K562 (cell line): ENCODE measurements around the gene EWSR1. TPM values are rescaled to one million over a fixed set of nuclear protein-coding genes. Genes with fewer than 3 reads are reported as not detected.
A peak's percentile ranks its signal among the peaks of the same experiment; 100 is the strongest.

Source experiments
- ATF1 ChIP-seq, 2 experiments: fragments of 450-650 bp in 1 of 2; IDR thresholded peaks; 2 replicates each; pipeline ENCODE4 v1.6.1; 2016; ENCODE audit warnings: missing compliant biosample characterization in 1 of 2, missing genetic modification characterization in 1 of 2
- ATF7 ChIP-seq: fragments of 450-650 bp; IDR thresholded peaks from 2 replicates; pipeline ENCODE4 v1.7.1; 2014; ENCODE audit warnings: mild to moderate bottlenecking, moderate library complexity
- CBFA2T2 ChIP-seq: fragments of 450-650 bp; conservative IDR thresholded peaks from 2 replicates; pipeline ENCODE4 v1.6.1; 2017; ENCODE audit warnings: mild to moderate bottlenecking
- CBFA2T3 ChIP-seq: fragments of 450-650 bp; IDR thresholded peaks from 2 replicates; pipeline ENCODE4 v1.6.1; 2017
- CREM ChIP-seq: IDR thresholded peaks from 2 replicates; pipeline ENCODE4 v1.6.1; 2014; ENCODE audit warnings: antibody characterized with exemption, low read depth
- CXXC5 ChIP-seq: fragments of 250-450 bp; sonication (Bioruptor Pico); IDR thresholded peaks from 2 replicates; pipeline ENCODE4 v1.8.0; 2022; ENCODE audit warnings: inconsistent platforms, mild to moderate bottlenecking, moderate library complexity
- DPF2 ChIP-seq: fragments of 450-650 bp; IDR thresholded peaks from 2 replicates; pipeline ENCODE4 v1.6.1; 2016
- ESRRA ChIP-seq: fragments of 450-650 bp; IDR thresholded peaks from 2 replicates; pipeline ENCODE4 v1.6.1; 2014; ENCODE audit warnings: low read depth, mild to moderate bottlenecking, moderate library complexity, borderline replicate concordance
- HDAC1 ChIP-seq, 2 experiments: fragments of 450-650 bp; IDR thresholded peaks; 2 replicates each; pipeline ENCODE4 v1.6.1; 2016 to 2017; ENCODE audit warnings: inconsistent platforms in 1 of 2, mild to moderate bottlenecking in 1 of 2, moderate library complexity in 1 of 2
- KDM1A ChIP-seq, 2 experiments: fragments of 450-650 bp; IDR thresholded peaks; 2 replicates each; pipeline ENCODE4 v1.6.1; 2016; ENCODE audit warnings: mild to moderate bottlenecking in 2 of 2
- MTA2 ChIP-seq: fragments of 450-650 bp; IDR thresholded peaks from 2 replicates; pipeline ENCODE4 v1.6.1; 2016; ENCODE audit warnings: low read depth
- NR2C2 ChIP-seq, 2 experiments: fragments of 200-800 bp in 1 of 2; sonication (Bioruptor generic) in 1 of 2; sonication (generic) in 1 of 2; formaldehyde crosslinking in 1 of 2; IDR thresholded peaks; 2 replicates each; pipeline versions ENCODE4 v1.6.1 to v1.8.0; 2016 to 2022; ENCODE audit warnings: mild to moderate bottlenecking in 1 of 2, missing compliant biosample characterization in 1 of 2, missing genetic modification characterization in 1 of 2, missing genetic modification reagents in 1 of 2
- POLR2H ChIP-seq: IDR thresholded peaks from 2 replicates; pipeline ENCODE4 v1.6.1; 2016; ENCODE audit warnings: missing genetic modification characterization, low read depth, mild to moderate bottlenecking, control low read depth, missing compliant biosample characterization, moderate library complexity
- STAT5A ChIP-seq: IDR thresholded peaks from 2 replicates; pipeline ENCODE4 v1.6.1; 2012; ENCODE audit warnings: low read length, inconsistent platforms, borderline replicate concordance
- TCF3 ChIP-seq: sonication (generic); formaldehyde crosslinking; IDR thresholded peaks from 2 replicates; pipeline ENCODE4 v1.4.0; 2020; ENCODE audit warnings: mild to moderate bottlenecking, missing genetic modification reagents
- TEAD1 ChIP-seq, 2 experiments: fragments of 450-650 bp in 1 of 2; sonication (generic) in 1 of 2; formaldehyde crosslinking; IDR thresholded peaks; 2 replicates each; pipeline versions ENCODE4 v1.4.0 to v1.8.0; 2020 to 2022; ENCODE audit warnings: mild to moderate bottlenecking in 2 of 2, missing genetic modification reagents in 1 of 2
- ZNF24 ChIP-seq: fragments of 450-650 bp; IDR thresholded peaks from 2 replicates; pipeline ENCODE4 v1.6.1; 2016
- polyA plus RNA-seq, 8 experiments: library from polyadenylated mRNA; depleted of rRNA in 4 of 8; stranded (reverse) in 5 of 8; unstranded in 3 of 8; fragments of >200 nt; fragmentation: Nextera tagmentation in 2 of 8; fragmentation: Illumina TruSeq in 1 of 8; extraction: Ambion mirVana in 2 of 8; extraction: Trizol in 1 of 8; gene quantifications; 2 replicates each; pipeline versions ENCODE4 v1.2.1 to v1.2.3, GENCODE V29; 2011 to 2014; ENCODE audit warnings: inconsistent platforms in 1 of 8, missing spikeins in 1 of 8
- total RNA-seq, 7 experiments: library from RNA; depleted of rRNA in 6 of 7; stranded (reverse); fragments of >200 nt in 6 of 7; fragmentation: Illumina TruSeq in 2 of 7; extraction: Trizol in 2 of 7; gene quantifications; 2 replicates each; pipeline versions ENCODE4 v1.2.1 to v1.2.3, GENCODE V29; 2011 to 2021; ENCODE audit warnings: low replicate concordance in 1 of 7
- TF ChIP-seq, protein P1 (sequence below): sonication (generic); formaldehyde crosslinking; IDR thresholded peaks from 2 replicates; pipeline ENCODE4 v1.8.1; 2023; ENCODE audit warnings: mild to moderate bottlenecking, missing genetic modification reagents
- TF ChIP-seq, protein P2 (sequence below): fragments of 450-650 bp; IDR thresholded peaks from 2 replicates; pipeline ENCODE4 v1.6.1; 2016

The EWSR1 gene
- total and polyA plus RNA-seq, 9 of the 15 experiments (the other 6 are each of a cell fraction or from before 2014, with no cell fraction given): 83.3 to 450 (median 239) TPM

DNA sequence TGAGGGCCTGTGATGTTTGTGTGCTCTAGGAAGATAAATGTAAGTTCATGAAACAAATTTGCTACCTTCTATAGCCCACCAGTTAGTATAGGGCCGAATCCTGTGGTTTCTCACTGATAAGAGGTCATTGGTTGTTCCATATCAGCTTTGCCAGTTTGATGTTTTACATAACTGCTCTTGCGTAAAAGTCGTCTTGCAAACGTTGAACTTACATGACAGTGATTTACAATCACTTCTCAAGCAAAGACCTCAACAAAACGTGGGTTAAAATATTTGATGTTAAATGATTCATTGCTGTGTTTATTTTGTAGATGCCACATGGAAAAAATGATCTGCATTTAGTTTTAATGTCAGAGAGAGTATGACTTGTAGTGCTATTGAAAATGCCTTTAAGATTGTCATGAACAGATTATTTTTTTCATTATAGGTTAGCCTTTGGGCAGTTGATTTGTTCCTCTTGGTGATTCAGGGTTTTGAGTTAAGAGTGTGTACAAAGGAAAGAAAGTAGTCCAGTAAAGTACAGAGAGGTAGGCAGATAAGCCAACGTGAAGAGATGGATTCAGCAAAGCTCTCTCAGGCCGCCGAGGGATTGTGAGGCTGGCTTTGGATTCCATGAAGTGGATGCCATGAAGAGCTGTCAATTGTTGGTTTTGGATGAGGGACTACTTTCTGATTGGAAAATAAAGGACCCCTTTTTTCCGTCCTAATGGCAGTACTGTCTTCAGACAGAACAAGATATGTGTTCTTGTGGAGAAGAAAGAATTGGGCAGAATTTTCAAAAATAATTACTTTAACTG, 2.6 kb downstream of the EWSR1 start (continued):
- TF ChIP-seq, protein P1, sequence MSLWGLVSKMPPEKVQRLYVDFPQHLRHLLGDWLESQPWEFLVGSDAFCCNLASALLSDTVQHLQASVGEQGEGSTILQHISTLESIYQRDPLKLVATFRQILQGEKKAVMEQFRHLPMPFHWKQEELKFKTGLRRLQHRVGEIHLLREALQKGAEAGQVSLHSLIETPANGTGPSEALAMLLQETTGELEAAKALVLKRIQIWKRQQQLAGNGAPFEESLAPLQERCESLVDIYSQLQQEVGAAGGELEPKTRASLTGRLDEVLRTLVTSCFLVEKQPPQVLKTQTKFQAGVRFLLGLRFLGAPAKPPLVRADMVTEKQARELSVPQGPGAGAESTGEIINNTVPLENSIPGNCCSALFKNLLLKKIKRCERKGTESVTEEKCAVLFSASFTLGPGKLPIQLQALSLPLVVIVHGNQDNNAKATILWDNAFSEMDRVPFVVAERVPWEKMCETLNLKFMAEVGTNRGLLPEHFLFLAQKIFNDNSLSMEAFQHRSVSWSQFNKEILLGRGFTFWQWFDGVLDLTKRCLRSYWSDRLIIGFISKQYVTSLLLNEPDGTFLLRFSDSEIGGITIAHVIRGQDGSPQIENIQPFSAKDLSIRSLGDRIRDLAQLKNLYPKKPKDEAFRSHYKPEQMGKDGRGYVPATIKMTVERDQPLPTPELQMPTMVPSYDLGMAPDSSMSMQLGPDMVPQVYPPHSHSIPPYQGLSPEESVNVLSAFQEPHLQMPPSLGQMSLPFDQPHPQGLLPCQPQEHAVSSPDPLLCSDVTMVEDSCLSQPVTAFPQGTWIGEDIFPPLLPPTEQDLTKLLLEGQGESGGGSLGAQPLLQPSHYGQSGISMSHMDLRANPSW (CRISPR knock-in tag): no peak
- TF ChIP-seq CBFA2T2 (peak; percentile 68), ESRRA (peak; percentile 45; the same call in 1 of the 2 replicates), CBFA2T3 (peak; percentile 88), NR2C2 (CRISPR knock-in tag; IDR thresholded peaks at IDR 0.05) (no peak), NR2C2 (tag; IDR thresholded peaks at IDR 0.05) (peak; percentile 46; the same call in 1 of the 2 replicates), KDM1A (IDR thresholded peaks at IDR 0.05) (peak; percentile 98), MTA2 (0 out of 2 replicates have a peak, but pooled peaks have one; percentile 25), ATF1 (CRISPR knock-in tag; IDR thresholded peaks at IDR 0.05) (no peak), ATF1 (tag; IDR thresholded peaks at IDR 0.05) (peak; percentile 62), ZNF24 (no peak), TCF3 (CRISPR knock-in tag) (peak; percentile 76), DPF2 (peak; percentile 62), CREM (peak; percentile 73; the same call in 1 of the 2 replicates), ATF7 (no peak), TEAD1 (CRISPR knock-in tag; IDR thresholded peaks at IDR 0.05) (0 out of 4 replicates have a peak, but pooled peaks of 1 of the 2 experiments have one; percentile 6), CXXC5 (CRISPR knock-in tag) (peak; percentile 84), STAT5A (peak; percentile 51; the same call in 1 of the 2 replicates), HDAC1 (IDR thresholded peaks at IDR 0.05) (peak in 1 of 2 experiments; percentile 80; a peak in 2 of 4 replicates), POLR2H (tag) (0 out of 2 replicates have a peak, but pooled peaks have one; percentile 20)
- TF ChIP-seq, protein P2, sequence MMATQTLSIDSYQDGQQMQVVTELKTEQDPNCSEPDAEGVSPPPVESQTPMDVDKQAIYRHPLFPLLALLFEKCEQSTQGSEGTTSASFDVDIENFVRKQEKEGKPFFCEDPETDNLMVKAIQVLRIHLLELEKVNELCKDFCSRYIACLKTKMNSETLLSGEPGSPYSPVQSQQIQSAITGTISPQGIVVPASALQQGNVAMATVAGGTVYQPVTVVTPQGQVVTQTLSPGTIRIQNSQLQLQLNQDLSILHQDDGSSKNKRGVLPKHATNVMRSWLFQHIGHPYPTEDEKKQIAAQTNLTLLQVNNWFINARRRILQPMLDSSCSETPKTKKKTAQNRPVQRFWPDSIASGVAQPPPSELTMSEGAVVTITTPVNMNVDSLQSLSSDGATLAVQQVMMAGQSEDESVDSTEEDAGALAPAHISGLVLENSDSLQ: peak; percentile 85
